A549 (cell line): ENCODE measurements around the gene P3H2. TPM values are rescaled to one million over a fixed set of nuclear protein-coding genes. Genes with fewer than 3 reads are reported as not detected.
A peak's percentile ranks its signal among the peaks of the same experiment; 100 is the strongest.

Experiments
- ATAC-seq, 2 experiments: fragments of 200-7000 bp in 1 of 2; fragments of >200 bp in 1 of 2; cut with Nextera tagmentation in 1 of 2; cut with Tn5 transposase in 1 of 2; 3 replicates each; pipeline versions ENCODE4 v1.8.0 to v1.9.1; 2018 to 2020; ENCODE audit warnings: mild to moderate bottlenecking in 1 of 2, moderate library complexity in 1 of 2
- CTCF ChIA-PET: fragments of 300-600 bp; sonication (Branson Sonifier 250); formaldehyde crosslinking; extraction: SDS; loops from one replicate; lab custom pipeline; 2021; ENCODE audit warnings: antibody characterized with exemption, inconsistent platforms; lab: Yijun Ruan, JAX
- POLR2A ChIA-PET: fragments of 350-600 bp; formaldehyde crosslinking; extraction: SDS; loops from one replicate; lab custom pipeline; 2021; ENCODE audit warnings: antibody characterized with exemption, inconsistent platforms; lab: Yijun Ruan, JAX
- DNase-seq, 2 experiments: peaks; one replicate each; pipeline versions ENCODE4 v3.0.0 to v3.0.0-alpha.2; 2011 to 2016; ENCODE audit warnings: low read depth in 1 of 2, low spot score in 1 of 2
- FAIRE-seq: peaks from 2 replicates; lab custom pipeline; 2011; peaks lifted over from hg19 to GRCh38; lab: Jason Lieb, UNC
- H3K27ac ChIP-seq, 2 experiments: fragments of >200 bp; sonication (Bioruptor Twin); formaldehyde crosslinking; 3 replicates each; pipeline ENCODE4 v1.5.1; 2016 to 2017
- H3K4me1 ChIP-seq: fragments of >200 bp; sonication (Bioruptor Twin); formaldehyde crosslinking; 3 replicates; pipeline ENCODE4 v1.6.1; 2016
- H3K4me2 ChIP-seq: fragments of >200 bp; sonication (Bioruptor Twin); formaldehyde crosslinking; 3 replicates; pipeline ENCODE4 v1.6.1; 2016
- H3K4me3 ChIP-seq: fragments of >200 bp; sonication (Bioruptor Twin); formaldehyde crosslinking; 3 replicates; pipeline ENCODE4 v1.5.1; 2016
- H3K9me3 ChIP-seq: fragments of >200 bp; sonication (Bioruptor Twin); formaldehyde crosslinking; 3 replicates; pipeline ENCODE4 v1.6.1; 2016
- ATOH8 ChIP-seq: fragments of 250-450 bp; sonication (Bioruptor Pico); IDR thresholded peaks from 2 replicates; pipeline ENCODE4 v1.5.0; 2020; ENCODE audit warnings: low read depth, mild to moderate bottlenecking, moderate library complexity
- BCL3 ChIP-seq: fragments of >200 bp; sonication (Bioruptor Twin); formaldehyde crosslinking; IDR thresholded peaks from 3 replicates; pipeline ENCODE4 v1.6.1; 2016
- BHLHE40 ChIP-seq: IDR thresholded peaks from 2 replicates; pipeline ENCODE4 v1.6.1; 2012; ENCODE audit warnings: low read depth, low read length, inconsistent platforms
- CEBPB ChIP-seq, 2 experiments: fragments of >200 bp in 1 of 2; sonication (Bioruptor Twin) in 1 of 2; formaldehyde crosslinking in 1 of 2; IDR thresholded peaks; 2 replicates each; pipeline ENCODE4 v1.6.1; 2012 to 2016
- ELK1 ChIP-seq: fragments of 150-350 bp; IDR thresholded peaks from 2 replicates; pipeline ENCODE4 v1.6.1; 2014; ENCODE audit warnings: low read depth, mild to moderate bottlenecking, low read length
- EP300 ChIP-seq, 2 experiments: fragments of >200 bp; sonication (Bioruptor Twin); formaldehyde crosslinking; IDR thresholded peaks; 2 replicates in 1 of 2; 3 replicates in 1 of 2; pipeline ENCODE4 v1.6.1; 2016 to 2017
- ESRRA ChIP-seq: fragments of 150-350 bp; IDR thresholded peaks from 2 replicates; pipeline ENCODE4 v1.6.1; 2014; ENCODE audit warnings: mild to moderate bottlenecking, low read length, borderline replicate concordance
- FOSB ChIP-seq: fragments of 250-450 bp; sonication (Bioruptor Pico); IDR thresholded peaks from 2 replicates; pipeline ENCODE4 v1.5.0; 2020; ENCODE audit warnings: mild to moderate bottlenecking, moderate library complexity
- HDAC2 ChIP-seq: fragments of 200-600 bp; sonication (generic); IDR thresholded peaks from 2 replicates; pipeline ENCODE4 v1.6.1; 2016
- HEYL ChIP-seq: fragments of 250-450 bp; sonication (Bioruptor Pico); IDR thresholded peaks from 2 replicates; pipeline ENCODE4 v1.8.0; 2021; ENCODE audit warnings: mild to moderate bottlenecking, moderate library complexity
- HOXB13 ChIP-seq: fragments of 250-450 bp; sonication (Bioruptor Pico); IDR thresholded peaks from 2 replicates; pipeline ENCODE4 v1.5.0; 2020; ENCODE audit warnings: low read depth, mild to moderate bottlenecking, moderate library complexity
- HOXB5 ChIP-seq: fragments of 250-450 bp; sonication (Bioruptor Pico); IDR thresholded peaks from 2 replicates; pipeline ENCODE4 v1.5.0; 2020; ENCODE audit warnings: mild to moderate bottlenecking, moderate library complexity
- JUN ChIP-seq, 2 experiments: fragments of >200 bp; sonication (Bioruptor Twin); formaldehyde crosslinking; IDR thresholded peaks; 2 replicates in 1 of 2; 3 replicates in 1 of 2; pipeline ENCODE4 v1.6.1; 2016 to 2017
- JUNB ChIP-seq: fragments of >200 bp; sonication (Bioruptor Twin); formaldehyde crosslinking; IDR thresholded peaks from 2 replicates; pipeline ENCODE4 v1.6.1; 2016
- KDM1A ChIP-seq: fragments of 200-600 bp; sonication (generic); IDR thresholded peaks from 2 replicates; pipeline ENCODE4 v1.6.1; 2016; ENCODE audit warnings: low read depth, mild to moderate bottlenecking
- MAFK ChIP-seq: fragments of 450-650 bp; IDR thresholded peaks from 2 replicates; pipeline ENCODE4 v1.6.1; 2014; ENCODE audit not compliant: partially characterized antibody
- MAZ ChIP-seq: fragments of 150-350 bp; IDR thresholded peaks from 2 replicates; pipeline ENCODE4 v1.6.1; 2014; ENCODE audit warnings: antibody characterized with exemption, low read depth, low read length, borderline replicate concordance
- NFE2L2 ChIP-seq: fragments of 150-350 bp; conservative IDR thresholded peaks from 2 replicates; pipeline ENCODE4 v1.6.1; 2014; ENCODE audit warnings: low read length
- NPAS2 ChIP-seq: fragments of 250-450 bp; sonication (Bioruptor Pico); IDR thresholded peaks from 2 replicates; pipeline ENCODE4 v1.8.0; 2022; ENCODE audit warnings: mild to moderate bottlenecking, moderate library complexity, borderline replicate concordance
- PHF8 ChIP-seq: fragments of 200-600 bp; sonication (generic); IDR thresholded peaks from 2 replicates; pipeline ENCODE4 v1.6.1; 2016; ENCODE audit warnings: low read depth, mild to moderate bottlenecking, antibody characterized with exemption, moderate library complexity, borderline replicate concordance
- RAD21 ChIP-seq, 2 experiments: fragments of >200 bp in 1 of 2; sonication (Bioruptor Twin) in 1 of 2; formaldehyde crosslinking in 1 of 2; IDR thresholded peaks in 1 of 2; conservative IDR thresholded peaks in 1 of 2; 2 replicates in 1 of 2; 3 replicates in 1 of 2; pipeline ENCODE4 v1.6.1; 2012 to 2018; ENCODE audit warnings: inconsistent platforms in 1 of 2
- RFX5 ChIP-seq: fragments of 450-650 bp; IDR thresholded peaks from 2 replicates; pipeline ENCODE4 v1.7.1; 2014; ENCODE audit warnings: antibody characterized with exemption, mild to moderate bottlenecking, moderate library complexity
- TFCP2L1 ChIP-seq: fragments of 250-450 bp; sonication (Bioruptor Pico); IDR thresholded peaks from 2 replicates; pipeline ENCODE4 v1.5.0; 2021; ENCODE audit warnings: mild to moderate bottlenecking
- TP53 ChIP-seq: fragments of 250-450 bp; sonication (Bioruptor Pico); IDR thresholded peaks from 2 replicates; pipeline ENCODE4 v1.5.0; 2021; ENCODE audit warnings: mild to moderate bottlenecking, moderate library complexity
- WGBS: methylation state at CpG from one replicate; pipeline ENCODE4 v1.1.6; 2017; ENCODE audit errors: missing lambda C conversion rate; 5-methylcytosine and 5-hydroxymethylcytosine counted together
- polyA plus RNA-seq, 4 experiments: library from polyadenylated mRNA; depleted of rRNA in 3 of 4; stranded (reverse); fragments of >200 nt; fragmentation: RNase III in 1 of 4; extraction: RNeasy Plus Mini Kit Qiagen cat#74134 plus additional on column Dnase treatment in 1 of 4; gene quantifications; 2 replicates in 3 of 4; 3 replicates in 1 of 4; pipeline ENCODE4 v1.2.3, GENCODE V29; 2011 to 2017
- TF ChIP-seq, protein P1 (sequence below): fragments of >200 bp; sonication (Bioruptor Twin); formaldehyde crosslinking; IDR thresholded peaks from 3 replicates; pipeline ENCODE4 v1.5.1; 2016
- TF ChIP-seq, protein P2 (sequence below): IDR thresholded peaks from 2 replicates; pipeline ENCODE4 v1.6.1; 2012
- TF ChIP-seq, protein P3 (sequence below): fragments of >200 bp; sonication (Bioruptor Twin); formaldehyde crosslinking; IDR thresholded peaks from 2 replicates; pipeline ENCODE4 v1.6.1; 2016

Gene P3H2
- polyA plus RNA-seq, 2 of the 4 experiments (the other 2 are of a cell fraction), result 56.6 to 72.5 TPM

- Histone ChIP-seq H3K27ac (peak overlapping the region; percentile 71 to 83), H3K9me3 (no peaks in the 10 kb centered on the region), H3K4me3 (0 out of 3 replicates have a peak overlapping the region, but pooled peaks have one; percentile 17), H3K4me2 (peak overlapping the region; percentile 78), H3K4me1 (peaks cover 49% of the 10 kb centered on the region)
- ATAC-seq (peak in 1 of 2 experiments; percentile 49; a peak in 3 of 6 replicates), FAIRE-seq (no peak), DNase-seq (no peak)
- CTCF ChIA-PET, result interaction anchor here (0.7 kb wide), 1 partner anchor 11 kb away, joined by 3 read pairs; the partner anchor contains the start of gene P3H2
- TF ChIP-seq, protein P1, sequence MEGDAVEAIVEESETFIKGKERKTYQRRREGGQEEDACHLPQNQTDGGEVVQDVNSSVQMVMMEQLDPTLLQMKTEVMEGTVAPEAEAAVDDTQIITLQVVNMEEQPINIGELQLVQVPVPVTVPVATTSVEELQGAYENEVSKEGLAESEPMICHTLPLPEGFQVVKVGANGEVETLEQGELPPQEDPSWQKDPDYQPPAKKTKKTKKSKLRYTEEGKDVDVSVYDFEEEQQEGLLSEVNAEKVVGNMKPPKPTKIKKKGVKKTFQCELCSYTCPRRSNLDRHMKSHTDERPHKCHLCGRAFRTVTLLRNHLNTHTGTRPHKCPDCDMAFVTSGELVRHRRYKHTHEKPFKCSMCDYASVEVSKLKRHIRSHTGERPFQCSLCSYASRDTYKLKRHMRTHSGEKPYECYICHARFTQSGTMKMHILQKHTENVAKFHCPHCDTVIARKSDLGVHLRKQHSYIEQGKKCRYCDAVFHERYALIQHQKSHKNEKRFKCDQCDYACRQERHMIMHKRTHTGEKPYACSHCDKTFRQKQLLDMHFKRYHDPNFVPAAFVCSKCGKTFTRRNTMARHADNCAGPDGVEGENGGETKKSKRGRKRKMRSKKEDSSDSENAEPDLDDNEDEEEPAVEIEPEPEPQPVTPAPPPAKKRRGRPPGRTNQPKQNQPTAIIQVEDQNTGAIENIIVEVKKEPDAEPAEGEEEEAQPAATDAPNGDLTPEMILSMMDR, result no peak
- TF ChIP-seq JUNB, result no peak
- no peak for TF ChIP-seq MAZ
- TF ChIP-seq JUN (IDR thresholded peaks at IDR 0.05), result no peak
- no peak for TF ChIP-seq TFCP2L1 (CRISPR knock-in tag)
- TF ChIP-seq, protein P2, sequence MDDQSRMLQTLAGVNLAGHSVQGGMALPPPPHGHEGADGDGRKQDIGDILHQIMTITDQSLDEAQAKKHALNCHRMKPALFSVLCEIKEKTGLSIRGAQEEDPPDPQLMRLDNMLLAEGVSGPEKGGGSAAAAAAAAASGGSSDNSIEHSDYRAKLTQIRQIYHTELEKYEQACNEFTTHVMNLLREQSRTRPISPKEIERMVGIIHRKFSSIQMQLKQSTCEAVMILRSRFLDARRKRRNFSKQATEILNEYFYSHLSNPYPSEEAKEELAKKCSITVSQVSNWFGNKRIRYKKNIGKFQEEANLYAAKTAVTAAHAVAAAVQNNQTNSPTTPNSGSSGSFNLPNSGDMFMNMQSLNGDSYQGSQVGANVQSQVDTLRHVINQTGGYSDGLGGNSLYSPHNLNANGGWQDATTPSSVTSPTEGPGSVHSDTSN, result no peak
- no peak for TF ChIP-seq RAD21 (conservative IDR thresholded peaks at IDR 0.05 in 1 of 2, IDR thresholded peaks at IDR 0.05 in 1 of 2)
- no peak for TF ChIP-seq ELK1
- TF ChIP-seq, protein P3, sequence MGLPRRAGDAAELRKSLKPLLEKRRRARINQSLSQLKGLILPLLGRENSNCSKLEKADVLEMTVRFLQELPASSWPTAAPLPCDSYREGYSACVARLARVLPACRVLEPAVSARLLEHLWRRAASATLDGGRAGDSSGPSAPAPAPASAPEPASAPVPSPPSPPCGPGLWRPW, result no peak
- TF ChIP-seq HOXB13 (CRISPR knock-in tag), result no peak
- no peak for TF ChIP-seq ESRRA
- TF ChIP-seq EP300 (IDR thresholded peaks at IDR 0.05), result no peak
- TF ChIP-seq TP53 (CRISPR knock-in tag), result no peak
- TF ChIP-seq HDAC2, result no peak
- no peak for TF ChIP-seq FOSB (CRISPR knock-in tag)
- no peak for TF ChIP-seq HEYL (CRISPR knock-in tag)
- no peak for TF ChIP-seq CEBPB (IDR thresholded peaks at IDR 0.05)
- POLR2A ChIA-PET, result no interaction called here
Observed at GRCh38 chr3:190109441-190109840, 11.3 kb downstream of the P3H2 start.

DNA sequence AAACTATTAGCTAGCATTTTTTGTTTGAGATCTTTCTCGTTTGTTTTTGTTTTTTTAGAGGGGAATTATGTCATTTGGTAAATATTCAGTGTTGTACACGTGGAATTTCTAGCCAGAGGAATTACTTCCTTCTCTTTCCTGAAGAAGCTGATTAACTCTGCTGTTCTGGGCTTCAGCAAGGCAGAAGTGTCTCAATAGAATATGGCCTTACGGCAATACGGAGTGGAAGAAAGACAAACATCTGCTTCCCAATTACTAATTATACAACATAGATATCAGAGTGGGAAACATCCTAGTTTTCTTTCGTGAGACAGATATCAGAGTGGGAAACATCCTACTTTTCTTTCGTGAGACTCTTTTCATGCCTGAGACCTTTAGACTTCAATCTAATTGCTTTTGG, 11.9 kb downstream of the P3H2 start:
- FAIRE-seq, result no peak
- 0 out of 3 replicates have a peak overlapping the region, but pooled peaks have one; percentile 17 for H3K4me3 ChIP-seq
- 9% methylated on average over 6 of the region's 6 CpGs for WGBS
- DNase-seq, result no peak
- peak overlapping the region; percentile 71 to 83 for H3K27ac ChIP-seq
- POLR2A ChIA-PET, result no interaction called here
- H3K4me1 ChIP-seq, result peaks cover 49% of the 10 kb centered on the region
- peak in 1 of 2 experiments; percentile 79; a peak in 3 of 6 replicates for ATAC-seq
- peak overlapping the region; percentile 78 for H3K4me2 ChIP-seq
- CTCF ChIA-PET, result interaction anchor here (0.7 to 1.3 kb wide), 3 partner anchors 11 to 92 kb away, joined by 3 read pairs; partner anchors contain the start of gene P3H2
- H3K9me3 ChIP-seq, result no peaks in the 10 kb centered on the region
- TF ChIP-seq HOXB5 (CRISPR knock-in tag), result no peak
- TF ChIP-seq, protein P2, result no peak
- TF ChIP-seq BHLHE40, result no peak
- no peak for TF ChIP-seq MAFK
- no peak for TF ChIP-seq PHF8
- TF ChIP-seq ESRRA, result no peak
- TF ChIP-seq ATOH8, result no peak
- TF ChIP-seq NFE2L2, result no peak
- TF ChIP-seq BCL3, result no peak
- TF ChIP-seq RFX5, result no peak
- no peak for TF ChIP-seq NPAS2 (CRISPR knock-in tag)
- TF ChIP-seq, protein P1, result no peak
- no peak for TF ChIP-seq KDM1A
- no peak for TF ChIP-seq EP300 (IDR thresholded peaks at IDR 0.05)
